Eye (tissue), 1 donor: ENCODE data around the gene TUBB6.

Source experiments
- DNase-seq: peaks from one replicate; pipeline ENCODE4 v3.0.0-alpha.2; 2015

The TUBB6 gene

GRCh38 chr18:12342661-12343060 lies 34.6 kb downstream of the TUBB6 start:
- no peak for DNase-seq

DNA sequence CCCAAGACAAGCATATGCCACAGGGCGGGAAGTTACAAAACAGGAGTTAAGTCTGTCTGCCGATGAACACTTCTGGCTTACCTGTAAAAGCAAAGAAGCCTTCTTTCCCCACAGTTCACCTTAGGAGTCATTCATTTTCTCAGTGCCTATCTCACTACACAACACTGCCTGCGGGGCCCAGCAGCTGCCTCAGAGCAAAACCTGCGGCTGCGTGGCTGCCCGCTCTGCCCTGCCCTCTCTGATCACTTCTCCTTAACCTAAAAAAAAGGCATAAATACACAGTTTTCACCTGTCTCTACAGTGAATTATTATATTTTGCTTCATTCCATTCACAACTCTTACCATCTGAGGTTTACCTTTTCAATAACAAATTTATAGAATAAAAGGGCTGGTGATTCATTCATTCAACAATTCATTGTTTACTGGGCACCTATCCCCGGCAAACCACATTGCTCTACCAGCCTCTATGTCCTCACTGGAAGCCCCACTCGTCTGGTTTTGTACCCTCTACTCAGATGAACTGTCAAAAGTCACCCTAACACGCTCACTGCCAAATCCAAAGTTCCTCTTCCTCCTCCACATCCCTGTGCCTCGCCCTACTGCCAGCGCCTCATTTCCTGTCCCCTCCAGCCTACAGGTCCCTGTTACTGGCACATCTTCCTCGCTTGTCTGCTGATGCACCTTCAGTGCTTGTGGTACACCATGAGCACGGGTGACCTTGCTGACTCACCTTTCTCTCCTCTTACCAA lies 37.6 kb downstream of the TUBB6 start:
- no peak for DNase-seq

DNA sequence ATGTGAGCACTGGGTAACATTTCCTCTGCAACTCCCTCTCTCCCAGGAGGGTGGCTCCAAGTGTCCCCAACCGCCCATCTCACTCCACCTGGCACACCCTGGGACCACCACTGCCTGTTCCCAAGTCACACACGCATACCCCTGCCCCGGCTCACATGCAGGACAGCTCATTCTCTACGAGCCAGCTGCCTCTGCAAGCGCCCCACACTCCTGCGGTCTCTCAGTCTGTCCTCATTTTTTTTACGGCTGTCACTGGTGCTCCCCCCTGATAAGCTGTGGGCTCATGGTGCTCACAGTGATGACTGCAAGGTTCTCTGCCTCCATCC lies 38.2 kb downstream of the TUBB6 start:
- no peak for DNase-seq

- no peak for DNase-seq
These were observed 39.9 kb downstream of the TUBB6 start for GRCh38 chr18:12347895-12348294.

DNA sequence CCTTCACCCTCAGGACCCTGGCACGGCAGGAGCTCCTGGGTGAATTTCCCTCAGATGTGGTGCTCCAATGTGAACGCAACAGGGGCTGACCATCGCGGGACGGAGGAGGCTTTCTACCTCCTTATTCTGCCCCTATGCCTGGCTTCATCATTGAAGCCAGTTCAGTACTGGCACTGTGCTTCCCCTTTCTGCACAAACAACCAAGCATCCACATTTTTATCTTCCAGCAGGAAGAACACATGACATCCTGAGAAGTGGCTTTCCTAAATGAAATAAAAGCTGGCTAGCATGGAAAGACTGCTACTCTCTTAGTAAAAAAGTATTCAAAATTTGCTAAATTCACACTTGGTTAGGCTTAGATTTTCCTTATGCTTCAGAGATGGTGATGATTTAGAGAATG lies 44.1 kb downstream of the TUBB6 start:
- no peak for DNase-seq

DNA sequence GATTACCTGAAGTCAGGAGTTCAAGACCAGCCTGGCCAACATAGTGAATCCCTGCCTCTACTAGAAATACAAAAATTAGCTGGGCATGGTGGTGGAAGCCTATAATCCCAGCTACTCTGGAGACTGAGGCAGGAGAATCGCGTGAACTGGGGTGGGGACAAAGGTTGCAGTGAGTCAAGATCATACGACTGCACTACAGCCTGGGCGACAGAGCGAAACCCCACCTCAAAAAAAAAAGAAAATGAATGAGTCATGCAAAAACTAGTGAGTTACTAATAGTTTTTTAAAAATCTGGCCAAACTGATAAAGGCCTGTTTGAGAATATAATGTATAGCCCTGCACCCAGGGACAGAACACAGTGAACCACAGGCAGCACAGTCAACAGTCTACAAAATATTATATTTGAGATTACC lies 51.5 kb downstream of the TUBB6 start:
- DNase-seq: no peak

GRCh38 chr18:12361770-12362378 lies 53.8 kb downstream of the TUBB6 start:
- no peak for DNase-seq

- no peak for DNase-seq
These were observed 54.6 kb downstream of the TUBB6 start for GRCh38 chr18:12362473-12363174.

DNA sequence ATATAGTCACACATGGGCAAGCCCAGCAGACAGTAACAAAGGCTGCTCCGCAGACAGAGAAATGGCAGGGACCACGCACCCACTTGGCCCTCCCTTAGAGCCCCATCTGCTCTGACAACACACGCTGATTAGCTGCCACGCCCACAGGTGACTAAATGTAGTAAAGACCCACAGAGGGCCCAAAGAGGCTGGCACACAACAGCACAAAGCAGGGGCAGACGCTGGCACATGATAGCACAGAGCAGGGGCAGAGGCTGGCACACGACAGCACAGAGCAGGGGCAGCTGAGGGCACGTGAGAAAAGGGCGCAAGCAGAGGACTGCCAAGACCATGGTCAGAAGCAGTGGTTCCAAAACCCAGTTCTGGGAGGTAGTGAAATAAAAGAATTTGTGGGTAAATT lies 58.3 kb downstream of the TUBB6 start:
- DNase-seq: no peak

DNA sequence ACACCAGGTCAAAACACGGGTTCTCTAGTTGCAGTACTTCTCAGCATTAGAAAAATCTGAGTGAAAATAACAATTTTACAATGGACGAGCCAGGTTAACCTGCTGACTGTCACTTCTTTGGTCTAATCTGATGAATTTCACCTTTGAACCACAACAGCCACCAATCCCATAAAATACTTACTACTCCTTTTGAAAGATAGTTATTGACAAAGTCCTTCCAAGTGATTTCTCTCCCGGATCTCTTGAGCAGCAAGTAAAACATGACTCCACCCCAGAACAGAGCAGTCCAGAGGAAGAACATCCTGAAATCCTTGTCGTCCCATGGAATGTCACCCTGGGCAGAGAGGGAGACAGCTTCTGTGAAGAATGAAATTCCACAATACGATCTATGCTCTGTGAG lies 58.7 kb downstream of the TUBB6 start:
- no peak for DNase-seq

- no peak for DNase-seq
These were observed 61.2 kb downstream of the TUBB6 start for GRCh38 chr18:12369211-12369610.

- DNase-seq: no peak
These were observed 63.5 kb downstream of the TUBB6 start for GRCh38 chr18:12371590-12371989.

DNA sequence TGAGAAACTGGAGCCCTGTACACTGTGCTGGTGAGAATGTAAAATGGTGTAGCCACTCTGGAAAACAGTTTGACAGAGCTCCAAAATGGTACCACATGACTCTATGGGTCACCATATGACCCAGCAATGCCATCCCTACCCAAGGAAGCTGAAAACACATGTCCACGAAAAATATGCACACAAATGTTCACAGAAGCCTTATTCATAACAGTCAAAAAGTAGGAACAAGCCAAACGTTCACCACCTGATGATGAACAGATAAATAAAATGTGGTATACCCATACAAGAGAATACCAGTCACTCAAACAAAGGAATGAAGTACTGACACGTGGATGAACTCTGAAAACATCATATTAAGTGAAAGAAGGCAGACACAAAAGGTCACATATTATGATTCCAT lies 64.4 kb downstream of the TUBB6 start:
- no peak for DNase-seq

GRCh38 chr18:12373116-12373770 lies 65.2 kb downstream of the TUBB6 start:
- no peak for DNase-seq

DNA sequence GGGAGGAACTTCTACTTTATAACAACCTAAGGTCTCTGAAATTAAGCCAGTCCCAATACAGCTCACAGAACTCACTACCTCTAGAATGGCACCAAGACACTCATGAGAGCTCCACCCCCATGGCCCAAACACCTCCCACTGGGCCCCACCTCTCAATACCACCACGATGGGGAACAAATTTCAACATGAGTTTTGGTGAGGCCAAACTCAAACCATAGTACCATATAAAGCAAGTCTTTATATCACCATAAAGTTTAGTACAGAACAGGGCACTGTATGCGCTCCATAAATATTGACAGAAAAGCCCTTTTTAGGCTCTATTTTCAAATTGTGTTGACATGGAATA lies 65.7 kb downstream of the TUBB6 start:
- no peak for DNase-seq

DNA sequence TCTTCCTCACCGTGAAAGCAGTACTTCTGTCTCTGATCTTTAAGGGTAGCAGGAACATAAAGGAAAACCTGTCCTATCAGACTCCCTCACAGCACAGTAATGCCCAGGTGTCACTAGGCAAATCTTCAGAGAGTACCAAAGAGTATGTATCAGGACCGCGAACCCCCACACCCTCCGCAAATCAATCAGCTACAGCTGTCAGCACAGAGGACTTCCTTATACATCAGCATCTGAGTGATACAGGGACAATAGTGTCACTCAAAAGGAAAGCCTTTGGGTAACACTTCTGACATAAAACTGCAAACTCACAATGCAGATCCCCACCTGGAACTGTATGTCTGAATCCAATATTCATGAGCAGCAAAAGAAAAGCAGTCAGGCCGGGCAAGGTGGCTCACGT lies 66.4 kb downstream of the TUBB6 start:
- no peak for DNase-seq
